Esophagus squamous epithelium (tissue), 5 donors: ENCODE measurements around the gene MAP4K1. TPM values are rescaled to one million over a fixed set of nuclear protein-coding genes. Genes with fewer than 3 reads are reported as not detected.
"Not testable (repeated sequence)": the region's sequence is repeated elsewhere in the genome, so short reads cannot be mapped to it uniquely, and the experiment has no call there.

ENCODE experiments used
- DNase-seq: peaks from one replicate; lab custom pipeline; 2025; lab: John Stamatoyannopoulos, UW
- H3K27ac ChIP-seq, 4 donors: fragments of 200-600 bp; sonication (generic); one replicate each; pipeline ENCODE4 v1.5.1; 2016 to 2019; ENCODE audit warnings: mild to moderate bottlenecking in 1 of 4
- H3K27me3 ChIP-seq, 4 donors: fragments of 200-600 bp; sonication (generic); 1 replicate in 3 of 4; 2 replicates in 1 of 4; pipeline versions ENCODE4 v1.5.1 to v1.6.0; 2017 to 2021; ENCODE audit warnings: antibody characterized with exemption in 1 of 4
- H3K36me3 ChIP-seq, 3 donors: fragments of 200-600 bp; sonication (generic); one replicate each; pipeline ENCODE4 v1.5.1; 2016 to 2019
- H3K4me1 ChIP-seq, 3 donors: fragments of 200-600 bp; sonication (generic); one replicate each; pipeline ENCODE4 v1.5.1; 2017 to 2019
- H3K4me3 ChIP-seq, 4 donors: fragments of 200-600 bp; sonication (generic); 1 replicate in 3 of 4; 2 replicates in 1 of 4; pipeline ENCODE4 v1.5.1; 2016 to 2019; ENCODE audit warnings: mild to moderate bottlenecking in 2 of 4, moderate library complexity in 1 of 4
- H3K9me3 ChIP-seq, 3 donors: fragments of 200-600 bp; sonication (generic); one replicate each; pipeline ENCODE4 v1.5.1; 2016 to 2019
- CTCF ChIP-seq, 6 experiments: fragments of 450-650 bp in 4 of 6; fragments of 200-600 bp in 2 of 6; sonication (generic) in 2 of 6; IDR thresholded peaks; one replicate each; pipeline ENCODE4 v1.5.1; 2016 to 2019; ENCODE audit warnings: antibody characterized with exemption in 6 of 6, mild to moderate bottlenecking in 4 of 6, moderate library complexity in 4 of 6
- POLR2A ChIP-seq, 4 donors: fragments of 450-650 bp; IDR thresholded peaks; one replicate each; pipeline ENCODE4 v1.6.1; 2017; ENCODE audit warnings: antibody characterized with exemption in 4 of 4, mild to moderate bottlenecking in 4 of 4, moderate library complexity in 3 of 4
- WGBS, 2 donors: methylation state at CpG; one replicate each; pipeline ENCODE4 v1.1.5; 2018; 5-methylcytosine and 5-hydroxymethylcytosine counted together
- intact Hi-C: fragments of 100-400 bp; cut with DNase I; formaldehyde crosslinking; loops from one replicate; pipeline ENCODE4 v1.15.0; 2022
- total RNA-seq, 4 donors: library from RNA; depleted of rRNA; stranded (reverse); fragments of >200 nt; gene quantifications; one replicate each; pipeline ENCODE4 v1.1.0, GENCODE V29; 2016
- donor health status: DM: yes; HTN: yes; CAD: no.

The MAP4K1 gene
- total RNA-seq, 4 donors from 2014 or later: 1.5 to 4.2 (median 2.7) TPM

DNA sequence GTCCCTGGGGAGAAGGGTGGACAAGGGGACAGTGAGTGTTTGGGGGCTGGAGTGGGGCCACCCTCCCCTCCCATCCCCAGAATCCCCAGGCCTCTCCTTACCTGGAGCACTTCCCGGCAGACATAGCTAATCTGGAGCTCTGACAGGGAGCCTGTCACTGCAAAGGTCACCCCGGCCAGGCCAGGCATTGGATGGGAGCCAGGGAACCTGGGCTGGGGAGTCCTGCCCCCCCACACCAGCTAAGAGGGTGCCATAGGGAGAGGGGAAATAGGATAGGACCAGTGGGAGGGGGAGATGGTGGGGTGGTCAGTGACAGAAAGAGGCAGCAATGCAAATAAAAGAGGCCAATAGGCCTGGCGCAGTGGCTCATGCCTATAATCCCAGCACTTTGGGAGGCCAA lies 3.5 kb downstream of the MAP4K1 start:
- Histone ChIP-seq H3K4me1 (peaks cover 8 to 11% (median 11%) of the 10 kb centered on the region in 3 donors), H3K9me3 (no peaks in the 10 kb centered on the region), H3K27me3 (no peaks in the 10 kb centered on the region), H3K27ac (no peak overlapping the region), H3K36me3 (no peaks in the 10 kb centered on the region), H3K4me3 (no peak overlapping the region)
- 64 to 100% methylated on average over 1 to 3 of the region's 3 CpGs for whole genome bisulfite sequencing, 2 donors
- TF ChIP-seq POLR2A (IDR thresholded peaks at IDR 0.05) (no peak), CTCF (IDR thresholded peaks at IDR 0.05) (no peak)
- no peak for DNase-seq
- intact Hi-C loops: no loop called here

GRCh38 chr19:38606131-38606530 lies 11.6 kb downstream of the MAP4K1 start:
- no peaks in the 10 kb centered on the region for H3K4me1 ChIP-seq
- H3K9me3 ChIP-seq: no peaks in the 10 kb centered on the region
- intact Hi-C loops: no loop called here
- DNase-seq: no peak
- no peak overlapping the region for H3K27ac ChIP-seq
- no peaks in the 10 kb centered on the region for H3K36me3 ChIP-seq
- 55 to 78% methylated on average over 4 to 6 of the region's 6 CpGs for WGBS, 2 donors
- no peaks in the 10 kb centered on the region for H3K27me3 ChIP-seq
- no peak for TF ChIP-seq POLR2A (IDR thresholded peaks at IDR 0.05)
- no peak for TF ChIP-seq CTCF (IDR thresholded peaks at IDR 0.05)
- H3K4me3 ChIP-seq: no peak overlapping the region

DNA sequence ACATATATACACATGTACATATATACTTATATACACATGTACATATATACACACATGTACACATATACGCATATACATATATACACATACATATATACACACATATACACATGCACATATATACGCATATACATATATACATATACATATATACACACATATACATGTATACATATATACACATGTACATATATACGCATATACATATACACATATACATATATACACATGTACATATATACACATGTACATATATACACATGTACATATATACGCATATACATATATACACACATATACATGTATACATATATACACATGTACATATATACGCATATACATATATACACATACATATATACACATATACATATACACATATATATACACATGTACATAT lies 14.9 kb downstream of the MAP4K1 start:
- DNase-seq, H3K9me3 ChIP-seq, H3K4me3 ChIP-seq, H3K4me1 ChIP-seq, H3K27ac ChIP-seq, H3K36me3 ChIP-seq, intact Hi-C loops, H3K27me3 ChIP-seq: not testable (repeated sequence)
- 90 to 96% methylated on average over 5 of the region's 5 CpGs for WGBS, 2 donors

DNA sequence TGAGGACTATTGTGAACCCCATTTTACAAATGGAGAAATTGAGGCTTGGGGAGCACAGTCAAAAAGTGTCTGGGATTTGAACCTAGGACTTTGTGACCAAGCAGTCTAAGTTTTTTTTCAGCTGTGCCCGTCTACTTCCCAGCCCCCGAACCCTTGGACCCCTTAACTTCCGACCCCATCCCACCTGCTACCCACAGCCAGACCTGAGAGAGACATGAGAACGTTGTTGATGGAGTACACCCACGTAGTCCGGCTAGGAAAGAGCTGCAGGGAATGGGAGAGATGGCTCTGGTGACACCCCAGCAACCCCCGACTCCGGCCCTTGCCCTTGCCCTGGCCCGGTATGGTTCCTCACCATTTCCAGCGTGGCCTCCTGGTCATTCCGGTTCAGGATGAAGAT lies 18.0 kb downstream of the MAP4K1 start:
- Histone ChIP-seq H3K27ac (no peak overlapping the region), H3K4me3 (no peak overlapping the region), H3K27me3 (peaks cover 0 to 9% (median 0%) of the 10 kb centered on the region in 4 donors), H3K36me3 (no peaks in the 10 kb centered on the region), H3K9me3 (no peaks in the 10 kb centered on the region), H3K4me1 (peaks cover 5 to 14% (median 5%) of the 10 kb centered on the region in 3 donors)
- intact Hi-C loops: no loop called here
- DNase-seq: no peak
- WGBS, 2 donors: 88 to 90% methylated on average over 10 to 11 of the region's 11 CpGs
- TF ChIP-seq POLR2A (IDR thresholded peaks at IDR 0.05): no peak
- TF ChIP-seq CTCF (IDR thresholded peaks at IDR 0.05): no peak

GRCh38 chr19:38597075-38597474 lies 20.7 kb downstream of the MAP4K1 start:
- Histone ChIP-seq H3K4me3 (no peak overlapping the region), H3K9me3 (no peaks in the 10 kb centered on the region), H3K27ac (no peak overlapping the region), H3K36me3 (no peaks in the 10 kb centered on the region), H3K4me1 (peaks cover 5 to 14% (median 5%) of the 10 kb centered on the region in 3 donors), H3K27me3 (peaks cover 0 to 21% (median 0%) of the 10 kb centered on the region in 4 donors)
- intact Hi-C loops: no loop called here
- DNase-seq: no peak
- 81 to 86% methylated on average over 10 of the region's 11 CpGs for WGBS, 2 donors
- TF ChIP-seq POLR2A (IDR thresholded peaks at IDR 0.05): no peak
- no peak for TF ChIP-seq CTCF (IDR thresholded peaks at IDR 0.05)
